HepG2 (cell line): ENCODE data around the gene RAC2. TPM values are rescaled to one million over a fixed set of nuclear protein-coding genes. Genes with fewer than 3 reads are reported as not detected.

Source experiments
- ATAC-seq: fragments of 200-7000 bp; cut with Tn5 transposase; 3 replicates; pipeline ENCODE4 v1.9.1; 2020; ENCODE audit warnings: mild to moderate bottlenecking, moderate library complexity
- BruUV-seq: library from RNA; stranded (reverse); fragments of 400-500 nt; replicated peaks from 2 replicates; lab custom pipeline; 2021; lab: Mats Ljungman, UMichigan
- CTCF ChIA-PET: fragments of 300-600 bp; formaldehyde crosslinking; extraction: SDS; loops from one replicate; lab custom pipeline; 2021; ENCODE audit warnings: low total read pairs, inconsistent platforms, low intra/inter-chr PET ratio; lab: Yijun Ruan, JAX
- POLR2A ChIA-PET: fragments of 350-600 bp; sonication (Branson Sonifier 250); formaldehyde crosslinking; loops from one replicate; lab custom pipeline; 2020; ENCODE audit warnings: antibody characterized with exemption, inconsistent platforms; lab: Yijun Ruan, JAX
- DNase-seq: peaks from one replicate; pipeline ENCODE4 v3.0.0-alpha.2; 2015; ENCODE audit warnings: low spot score
- FAIRE-seq: peaks from 3 replicates; lab custom pipeline; 2011; peaks lifted over from hg19 to GRCh38; lab: Jason Lieb, UNC
- H2AFZ ChIP-seq: one replicate; pipeline ENCODE4 v1.6.1; 2011; ENCODE audit warnings: low read length, inconsistent platforms
- H3K27ac ChIP-seq: fragments of 300-600 bp; 3 replicates; pipeline ENCODE4 v1.8.0; 2011; ENCODE audit warnings: mixed run types, mild to moderate bottlenecking, mixed read lengths, low read length, inconsistent platforms; ENCODE audit not compliant: insufficient read depth; ENCODE audit errors: extremely low read length
- H3K27me3 ChIP-seq, 2 experiments: fragments of 200-600 bp in 1 of 2; 2 replicates in 1 of 2; 3 replicates in 1 of 2; pipeline versions ENCODE4 v1.6.0 to v1.8.0; 2011; ENCODE audit warnings: low read length in 2 of 2, mild to moderate bottlenecking in 2 of 2, moderate library complexity in 2 of 2, inconsistent platforms in 1 of 2; ENCODE audit not compliant: insufficient read depth in 2 of 2, control insufficient read depth in 1 of 2
- H3K36me3 ChIP-seq, 2 experiments: fragments of 200-600 bp in 1 of 2; replicated peaks in 1 of 2; 2 replicates in 1 of 2; 3 replicates in 1 of 2; pipeline versions ENCODE4 v1.5.1 to v1.8.0; 2011; ENCODE audit warnings: low read length in 2 of 2, inconsistent platforms in 1 of 2; ENCODE audit not compliant: insufficient read depth in 2 of 2, control insufficient read depth in 1 of 2
- H3K4me1 ChIP-seq: 2 replicates; pipeline ENCODE4 v1.5.1; 2012; ENCODE audit warnings: low read length, inconsistent platforms; ENCODE audit not compliant: insufficient read depth
- H3K4me2 ChIP-seq: 2 replicates; pipeline ENCODE4 v1.6.0; 2011; ENCODE audit warnings: low read depth, low read length, inconsistent platforms
- H3K4me3 ChIP-seq, 3 experiments: fragments of 200-600 bp in 1 of 3; sonication (generic), shearing (Covaris generic) in 1 of 3; replicated peaks in 1 of 3; 2 replicates each; pipeline ENCODE4 v1.5.1; 2011 to 2016; ENCODE audit warnings: low read length in 3 of 3, inconsistent platforms in 2 of 3, low read depth in 2 of 3, mild to moderate bottlenecking in 2 of 3, control low read depth in 1 of 3, mixed read lengths in 1 of 3; ENCODE audit not compliant: insufficient read depth in 1 of 3
- H3K79me2 ChIP-seq: one replicate; pipeline ENCODE4 v1.6.1; 2011; ENCODE audit warnings: low read length, inconsistent platforms; ENCODE audit not compliant: insufficient read depth
- H3K9ac ChIP-seq: 2 replicates; pipeline ENCODE4 v1.6.0; 2011; ENCODE audit warnings: mild to moderate bottlenecking, low read depth, low read length, inconsistent platforms; ENCODE audit not compliant: insufficient read depth
- H3K9me3 ChIP-seq: 2 replicates; pipeline ENCODE4 v1.5.1; 2012; ENCODE audit warnings: mild to moderate bottlenecking, low read length
- H4K20me1 ChIP-seq: 2 replicates; pipeline ENCODE4 v1.6.0; 2011; ENCODE audit warnings: inconsistent platforms, mild to moderate bottlenecking, low read length, moderate library complexity; ENCODE audit not compliant: insufficient read depth
- ATF7 ChIP-seq, 2 experiments: fragments of 450-650 bp in 1 of 2; sonication (generic) in 1 of 2; formaldehyde crosslinking in 1 of 2; IDR thresholded peaks; 2 replicates each; pipeline versions ENCODE4 v1.4.0 to v1.6.1; 2016 to 2020; ENCODE audit warnings: antibody characterized with exemption in 1 of 2, mild to moderate bottlenecking in 1 of 2, missing genetic modification reagents in 1 of 2
- GATAD1 ChIP-seq: IDR thresholded peaks from 2 replicates; pipeline ENCODE4 v1.6.1; 2016; ENCODE audit warnings: missing genetic modification reagents, missing compliant biosample characterization
- HMGXB4 ChIP-seq, 2 experiments: sonication (generic) in 1 of 2; formaldehyde crosslinking in 1 of 2; IDR thresholded peaks; 2 replicates each; pipeline versions ENCODE4 v1.4.0 to v1.6.1; 2018 to 2020; ENCODE audit warnings: missing genetic modification reagents in 2 of 2, borderline replicate concordance in 1 of 2, low read depth in 1 of 2, mild to moderate bottlenecking in 1 of 2, missing biosample characterization in 1 of 2
- HNF4A ChIP-seq: sonication (generic); formaldehyde crosslinking; IDR thresholded peaks from 2 replicates; pipeline ENCODE4 v1.4.0; 2020; ENCODE audit warnings: missing genetic modification reagents
- HOXA3 ChIP-seq: sonication (generic); formaldehyde crosslinking; IDR thresholded peaks from 2 replicates; pipeline ENCODE4 v1.5.0; 2020; ENCODE audit warnings: missing genetic modification reagents
- MAFK ChIP-seq, 2 experiments: IDR thresholded peaks in 1 of 2; conservative IDR thresholded peaks in 1 of 2; 2 replicates each; pipeline ENCODE4 v1.6.1; 2011; ENCODE audit warnings: improper control_type of control experiment in 2 of 2, low read length in 2 of 2
- NCOR1 ChIP-seq: fragments of 200-600 bp; sonication (generic); IDR thresholded peaks from 2 replicates; pipeline ENCODE4 v1.7.0; 2017; ENCODE audit warnings: antibody characterized with exemption, low read length, borderline replicate concordance
- NFYB ChIP-seq: sonication (generic); formaldehyde crosslinking; IDR thresholded peaks from 2 replicates; pipeline ENCODE4 v1.4.0; 2020; ENCODE audit warnings: missing genetic modification reagents
- NFYC ChIP-seq: IDR thresholded peaks from 2 replicates; pipeline ENCODE4 v1.6.1; 2016; ENCODE audit warnings: missing genetic modification reagents, missing compliant biosample characterization
- RAD51 ChIP-seq: fragments of 450-650 bp; IDR thresholded peaks from 2 replicates; pipeline ENCODE4 v1.6.1; 2016; ENCODE audit warnings: borderline replicate concordance
- STAG1 ChIP-seq: sonication (generic); formaldehyde crosslinking; IDR thresholded peaks from 2 replicates; pipeline ENCODE4 v1.4.0; 2020; ENCODE audit warnings: missing genetic modification reagents
- ZBTB38 ChIP-seq: sonication (generic); formaldehyde crosslinking; IDR thresholded peaks from 2 replicates; pipeline ENCODE4 v1.5.1; 2020; ENCODE audit warnings: mild to moderate bottlenecking, missing genetic modification reagents
- ZFP36 ChIP-seq: fragments of 150-350 bp; IDR thresholded peaks from 2 replicates; pipeline ENCODE4 v1.6.1; 2018; ENCODE audit warnings: borderline replicate concordance, low read length, low read depth; ENCODE audit not compliant: partially characterized antibody
- ZMYM2 ChIP-seq: sonication (generic); formaldehyde crosslinking; IDR thresholded peaks from 2 replicates; pipeline ENCODE4 v1.8.0; 2022; ENCODE audit warnings: mild to moderate bottlenecking, missing genetic modification reagents
- ZNF329 ChIP-seq: sonication (generic); formaldehyde crosslinking; IDR thresholded peaks from 2 replicates; pipeline ENCODE4 v1.9.0; 2021; ENCODE audit warnings: low read depth, mild to moderate bottlenecking, missing genetic modification reagents
- ZNF598 ChIP-seq: sonication (generic); formaldehyde crosslinking; IDR thresholded peaks from 2 replicates; pipeline ENCODE4 v1.5.1; 2020; ENCODE audit warnings: mild to moderate bottlenecking, missing genetic modification reagents, borderline replicate concordance
- ZNF619 ChIP-seq: sonication (generic); formaldehyde crosslinking; IDR thresholded peaks from 2 replicates; pipeline ENCODE4 v1.4.0; 2020; ENCODE audit warnings: mild to moderate bottlenecking, missing genetic modification reagents
- ZNF777 ChIP-seq: sonication (generic); formaldehyde crosslinking; IDR thresholded peaks from 2 replicates; pipeline ENCODE4 v1.4.0; 2020; ENCODE audit warnings: missing genetic modification reagents
- WGBS: methylation state at CpG from one replicate; pipeline ENCODE4 v1.1.6; 2017; ENCODE audit warnings: low lambda C conversion rate; 5-methylcytosine and 5-hydroxymethylcytosine counted together
- in situ Hi-C: cut with HindIII; loops from 2 replicates; pipeline ENCODE4 v1.10.0; 2017; ENCODE audit warnings: low pct_unique_long_range_greater_than_20kb; ENCODE audit not compliant: extremely low pct_ligation_motif_present
- intact Hi-C: fragments of 100-400 bp; cut with micrococcal nuclease; formaldehyde crosslinking; loops from one replicate; pipeline ENCODE4 v1.10.0; 2022; ENCODE audit not compliant: unreplicated experiment
- polyA plus RNA-seq, 8 experiments: library from polyadenylated mRNA; depleted of rRNA in 3 of 8; stranded (reverse) in 7 of 8; unstranded in 1 of 8; fragments of >200 nt; fragmentation: Illumina TruSeq in 4 of 8; extraction: Trizol in 4 of 8; gene quantifications; 2 replicates each; pipeline versions ENCODE4 v1.2.1 to v1.2.3, GENCODE V29; 2011 to 2016; ENCODE audit warnings: low read depth in 4 of 8, missing spikeins in 1 of 8, mixed read lengths in 1 of 8; ENCODE audit not compliant: insufficient read depth in 1 of 8
- total RNA-seq, 5 experiments: library from RNA; depleted of rRNA; stranded (reverse); fragments of >200 nt; fragmentation: Illumina TruSeq; extraction: Trizol; gene quantifications; 2 replicates each; pipeline ENCODE4 v1.2.3, GENCODE V29; 2016; ENCODE audit warnings: low read depth in 1 of 5

The RAC2 gene
- total and polyA plus RNA-seq, 2 of the 13 experiments (the other 11 are each of a cell fraction or from before 2014, with no cell fraction given), result 0.73 TPM; not detected in 1

DNA sequence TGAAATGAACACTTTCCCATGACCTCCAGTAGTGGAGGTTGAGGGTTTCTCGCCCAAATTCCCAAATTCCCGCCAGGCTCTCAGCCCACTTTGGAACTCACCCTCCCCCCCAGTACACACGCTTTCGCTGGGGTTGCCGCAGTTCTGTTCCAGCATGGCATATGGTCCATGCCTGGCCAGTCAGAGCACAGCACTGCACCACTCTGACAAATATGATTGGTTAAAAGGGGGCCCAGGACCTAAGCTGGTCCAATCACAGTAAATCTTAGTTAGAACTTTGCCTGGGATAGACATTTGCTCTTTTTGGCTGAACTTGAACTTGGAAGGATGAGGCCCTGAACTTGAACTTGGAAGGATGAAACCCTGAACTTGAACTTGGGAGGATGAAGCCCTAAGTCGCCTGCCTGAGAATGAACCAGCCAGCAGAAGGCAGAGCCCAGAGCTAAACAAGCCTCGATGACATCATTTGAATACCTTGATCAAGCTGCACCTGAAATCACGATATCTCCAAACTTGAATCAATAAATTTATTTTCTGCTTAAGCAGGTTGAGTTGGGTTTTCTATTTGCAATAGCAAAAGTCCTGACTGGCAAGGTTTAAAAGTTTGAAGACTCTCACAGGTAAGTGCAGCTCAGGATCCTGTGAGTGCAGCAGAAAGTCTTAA lies 19.2 kb downstream of the RAC2 start:
- DNase-seq (no peak), FAIRE-seq (no peak), ATAC-seq (peak; percentile 34; the same call in 2 of the 3 replicates)
- H3K36me3 ChIP-seq, result no peaks in the 10 kb centered on the region
- intact Hi-C loops (no loop called here), in situ Hi-C loops (no loop called here)
- H3K4me2 ChIP-seq, result no peak overlapping the region
- H3K4me3 ChIP-seq, result no peak overlapping the region
- no peak overlapping the region for H2AFZ ChIP-seq
- H3K9me3 ChIP-seq, result no peaks in the 10 kb centered on the region
- no peak overlapping the region for H3K9ac ChIP-seq
- ChIA-PET POLR2A (no interaction called here), CTCF (no interaction called here)
- WGBS, result 26% methylated on average over 8 of the region's 8 CpGs
- no peaks in the 10 kb centered on the region for H4K20me1 ChIP-seq
- no peak overlapping the region for H3K27ac ChIP-seq
- no TSS peak for BruUV-seq
- H3K79me2 ChIP-seq, result no peaks in the 10 kb centered on the region
- peaks cover 6% of the 10 kb centered on the region for H3K4me1 ChIP-seq
- peaks cover 2 to 12% of the 10 kb centered on the region in 2 experiments; a peak in 3 of 5 replicates for H3K27me3 ChIP-seq
- TF ChIP-seq GATAD1 (CRISPR knock-in tag) (no peak), ATF7 (IDR thresholded peaks at IDR 0.05) (peak; percentile 72), ATF7 (CRISPR knock-in tag; IDR thresholded peaks at IDR 0.05) (no peak), NCOR1 (peak; percentile 35; the same call in 1 of the 2 replicates), NFYB (CRISPR knock-in tag) (peak; percentile 57), NFYC (CRISPR knock-in tag) (peak; percentile 54), ZNF329 (CRISPR knock-in tag) (peak; percentile 77; the same call in 1 of the 2 replicates), ZBTB38 (CRISPR knock-in tag) (no peak)

- no peaks in the 10 kb centered on the region for H3K36me3 ChIP-seq
- intact Hi-C loops (no loop called here), in situ Hi-C loops (no loop called here)
- no peak overlapping the region for H2AFZ ChIP-seq
- no peak overlapping the region for H3K4me3 ChIP-seq
- no peak overlapping the region for H3K4me2 ChIP-seq
- DNase-seq, result no peak
- no peak for FAIRE-seq
- no peaks in the 10 kb centered on the region for H4K20me1 ChIP-seq
- 32% methylated on average over 3 of the region's 3 CpGs for WGBS
- ChIA-PET CTCF (no interaction called here), POLR2A (no interaction called here)
- H3K27ac ChIP-seq, result no peak overlapping the region
- peaks cover 2 to 12% of the 10 kb centered on the region in 2 experiments; a peak in 3 of 5 replicates for H3K27me3 ChIP-seq
- no peaks in the 10 kb centered on the region for H3K9me3 ChIP-seq
- no peak for ATAC-seq
- BruUV-seq, result no TSS peak
- H3K4me1 ChIP-seq, result no peaks in the 10 kb centered on the region
- H3K9ac ChIP-seq, result no peak overlapping the region
- H3K79me2 ChIP-seq, result no peaks in the 10 kb centered on the region
- no peak for TF ChIP-seq HNF4A (CRISPR knock-in tag)
- no peak for TF ChIP-seq RAD51
- no peak for TF ChIP-seq HMGXB4 (CRISPR knock-in tag; IDR thresholded peaks at IDR 0.05; ENCODE audit: borderline replicate concordance in 1 of 2, low read depth in 1 of 2)
- TF ChIP-seq ZMYM2 (CRISPR knock-in tag), result no peak
- TF ChIP-seq STAG1 (CRISPR knock-in tag), result no peak
- TF ChIP-seq ZNF598 (CRISPR knock-in tag), result no peak
- no peak for TF ChIP-seq ZFP36
- TF ChIP-seq MAFK (conservative IDR thresholded peaks at IDR 0.05 in 1 of 2, IDR thresholded peaks at IDR 0.05 in 1 of 2; ENCODE audit: low read length in 2 of 2), result no peak
- TF ChIP-seq ZNF777 (CRISPR knock-in tag), result no peak
- no peak for TF ChIP-seq HOXA3 (CRISPR knock-in tag)
- TF ChIP-seq ZNF619 (CRISPR knock-in tag), result no peak
Observed at GRCh38 chr22:37223965-37224551, 20.0 kb downstream of the RAC2 start.
